H1 (cell line): ENCODE results near the gene PPP1R13B. TPM values are rescaled to one million over a fixed set of nuclear protein-coding genes. Genes with fewer than 3 reads are reported as not detected.

Experiments
- CBX8 ChIP-seq: fragments of 300-800, 300-1000 bp; sonication (generic); IDR thresholded peaks from 2 replicates; pipeline ENCODE4 v1.7.1; 2016; ENCODE audit warnings: low read depth, low read length, borderline replicate concordance
- CHD1 ChIP-seq: IDR thresholded peaks from 2 replicates; pipeline ENCODE4 v1.6.1; 2012; ENCODE audit warnings: low read depth, low read length, improper control_type of control experiment
- EP300 ChIP-seq, 2 experiments: IDR thresholded peaks; 1 replicate in 1 of 2; 2 replicates in 1 of 2; pipeline ENCODE4 v1.6.1; 2011 to 2012; ENCODE audit warnings: low read depth in 2 of 2, low read length in 2 of 2, mild to moderate bottlenecking in 2 of 2, borderline replicate concordance in 1 of 2, inconsistent platforms in 1 of 2, moderate library complexity in 1 of 2
- FOSL1 ChIP-seq: IDR thresholded peaks from 2 replicates; pipeline ENCODE4 v1.6.1; 2011; ENCODE audit warnings: mild to moderate bottlenecking, low read depth, low read length, moderate library complexity; ENCODE audit not compliant: insufficient read depth
- GABPA ChIP-seq: IDR thresholded peaks from 2 replicates; pipeline ENCODE4 v1.6.1; 2011; ENCODE audit warnings: mild to moderate bottlenecking, low read length, moderate library complexity, borderline replicate concordance; ENCODE audit not compliant: insufficient read depth
- SIX5 ChIP-seq: IDR thresholded peaks from 2 replicates; pipeline ENCODE4 v1.6.1; 2011; ENCODE audit warnings: mild to moderate bottlenecking, low read depth, low read length
- YY1 ChIP-seq: IDR thresholded peaks from 2 replicates; pipeline ENCODE4 v1.6.1; 2011; ENCODE audit warnings: low read depth, mild to moderate bottlenecking, low read length
- polyA plus RNA-seq, 7 experiments: library from polyadenylated mRNA; depleted of rRNA in 3 of 7; stranded (reverse) in 5 of 7; unstranded in 2 of 7; fragments of >200 nt in 5 of 7; fragments of 200-250 nt in 2 of 7; gene quantifications; 1 replicate in 5 of 7; 2 replicates in 1 of 7; 4 replicates in 1 of 7; pipeline versions ENCODE4 v1.2.1 to v1.2.3, GENCODE V29; 2011 to 2013; ENCODE audit warnings: missing spikeins in 2 of 7, mixed read lengths in 2 of 7
- total RNA-seq: library from RNA; stranded (reverse); fragmentation: NEBNext Ultra II Directional; extraction: Animal tissue kit (Norgen Biotek cat#: 25700); gene quantifications from 2 replicates; pipeline ENCODE4 v1.2.1, GENCODE V29; 2021

PPP1R13B gene
- total and polyA plus RNA-seq, 2 of the 8 experiments (the other 6 are each of a cell fraction or from before 2014, with no cell fraction given) = 2.6 to 8.9 TPM

DNA sequence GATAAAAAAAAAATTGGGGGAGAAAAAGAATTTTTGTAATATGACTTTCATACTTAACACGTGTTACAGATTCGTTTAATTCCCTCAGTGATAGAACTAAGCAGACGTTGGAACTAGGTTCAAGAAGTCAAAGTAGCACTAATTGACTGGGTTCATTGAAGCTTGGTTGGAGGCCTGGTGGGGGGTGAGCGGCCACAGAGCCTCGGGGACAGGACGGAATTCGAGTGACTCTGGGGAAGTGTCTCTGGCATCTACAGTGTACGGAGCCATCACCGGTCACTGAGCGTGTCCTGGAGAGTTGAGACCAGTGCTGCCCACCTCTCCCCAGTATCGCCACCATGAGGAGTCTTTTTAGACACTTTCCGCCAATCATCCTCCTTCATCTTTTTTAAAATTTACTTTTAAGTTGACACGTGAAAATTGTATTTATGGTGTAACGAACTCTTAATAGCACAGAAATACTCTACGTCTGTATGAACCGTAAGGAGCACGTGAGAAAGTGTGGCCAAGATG lies 130.4 kb downstream of the PPP1R13B start (continued):
- TF ChIP-seq CBX8 (no peak), SIX5 (no peak), GABPA (no peak), YY1 (no peak), EP300 (IDR thresholded peaks at IDR 0.05; ENCODE audit: borderline replicate concordance in 1 of 2, low read depth in 2 of 2, low read length in 2 of 2) (no peak), FOSL1 (no peak), CHD1 (no peak)
